SK-N-SH (cell line): ENCODE results near the gene VSIG8. TPM values are rescaled to one million over a fixed set of nuclear protein-coding genes. Genes with fewer than 3 reads are reported as not detected.
"Not testable (repeated sequence)": the region's sequence is repeated elsewhere in the genome, so short reads cannot be mapped to it uniquely, and the experiment has no call there.

Experiments
- CTCF ChIA-PET: fragments of 300-600, 350-600 bp; formaldehyde crosslinking; extraction: SDS; loops from one replicate; lab custom pipeline; 2021; lab: Yijun Ruan, JAX
- POLR2A ChIA-PET: fragments of 350-600 bp; sonication (Branson Sonifier 250); formaldehyde crosslinking; extraction: SDS; loops from one replicate; lab custom pipeline; 2020; ENCODE audit warnings: antibody characterized with exemption, inconsistent platforms; lab: Yijun Ruan, JAX
- DNase-seq: peaks from one replicate; pipeline ENCODE4 v3.0.0; 2012
- H2AFZ ChIP-seq: fragments of 200-600 bp; sonication (generic); 2 replicates; pipeline ENCODE4 v1.8.1; 2016; ENCODE audit warnings: antibody characterized with exemption, mild to moderate bottlenecking, low read depth
- H3F3A ChIP-seq: fragments of 200-600 bp; sonication (generic); replicated peaks from 2 replicates; pipeline ENCODE3; 2016; ENCODE audit warnings: antibody characterized with exemption, mild to moderate bottlenecking; ENCODE audit not compliant: insufficient read depth
- H3K27ac ChIP-seq, 2 experiments: fragments of 200-500 bp in 1 of 2; fragments of 200-600 bp in 1 of 2; sonication (Bioruptor generic) in 1 of 2; sonication (generic), shearing (Covaris generic) in 1 of 2; 2 replicates each; pipeline versions ENCODE4 v1.5.1 to v1.6.1; 2014 to 2016; ENCODE audit warnings: low read depth in 2 of 2, inconsistent platforms in 1 of 2, low read length in 1 of 2, mild to moderate bottlenecking in 1 of 2, mixed read lengths in 1 of 2
- H3K27me3 ChIP-seq: fragments of 200-600 bp; sonication (generic), shearing (Covaris generic); 2 replicates; pipeline ENCODE4 v1.6.1; 2016; ENCODE audit warnings: mixed run types; ENCODE audit not compliant: insufficient read depth
- H3K36me3 ChIP-seq, 2 experiments: fragments of 200-500 bp in 1 of 2; fragments of 200-600 bp in 1 of 2; sonication (Bioruptor generic) in 1 of 2; sonication (generic) in 1 of 2; replicated peaks in 1 of 2; 2 replicates each; pipeline versions ENCODE3 to v1.5.1; 2014 to 2016; ENCODE audit warnings: low read length in 1 of 2, mild to moderate bottlenecking in 1 of 2; ENCODE audit not compliant: insufficient read depth in 2 of 2, control insufficient read depth in 1 of 2
- H3K4me1 ChIP-seq, 2 experiments: fragments of 200-500 bp in 1 of 2; fragments of 200-600 bp in 1 of 2; sonication (Bioruptor generic) in 1 of 2; sonication (generic), shearing (Covaris generic) in 1 of 2; 2 replicates each; pipeline versions ENCODE4 v1.5.1 to v1.6.1; 2014 to 2016; ENCODE audit warnings: low read depth in 1 of 2, low read length in 1 of 2, mixed run types in 1 of 2; ENCODE audit not compliant: insufficient read depth in 2 of 2, control insufficient read depth in 1 of 2
- H3K4me2 ChIP-seq: fragments of 200-600 bp; sonication (generic), shearing (Covaris generic); 2 replicates; pipeline ENCODE4 v1.6.1; 2017; ENCODE audit warnings: mixed run types
- H3K4me3 ChIP-seq, 2 experiments: fragments of 200-500 bp in 1 of 2; fragments of 200-600 bp in 1 of 2; sonication (Bioruptor generic) in 1 of 2; sonication (generic), shearing (Covaris generic) in 1 of 2; 2 replicates each; pipeline versions ENCODE4 v1.5.1 to v1.8.1; 2014 to 2016; ENCODE audit warnings: low read depth in 2 of 2, inconsistent platforms in 1 of 2, low read length in 1 of 2, mild to moderate bottlenecking in 1 of 2, mixed read lengths in 1 of 2, moderate library complexity in 1 of 2
- H3K79me2 ChIP-seq: fragments of 200-600 bp; sonication (generic); 2 replicates; pipeline ENCODE4 v1.8.1; 2017; ENCODE audit warnings: mild to moderate bottlenecking; ENCODE audit not compliant: insufficient read depth
- H3K9ac ChIP-seq: fragments of 200-600 bp; sonication (generic); 2 replicates; pipeline ENCODE4 v1.6.1; 2017; ENCODE audit warnings: mixed run types
- H3K9me2 ChIP-seq: fragments of 200-600 bp; sonication (generic); 2 replicates; pipeline ENCODE4 v1.6.1; 2017; ENCODE audit warnings: mixed run types
- H3K9me3 ChIP-seq: fragments of 200-600 bp; sonication (generic); 2 replicates; pipeline ENCODE4 v1.6.1; 2017; ENCODE audit warnings: mixed run types, mild to moderate bottlenecking, moderate library complexity
- H4K20me1 ChIP-seq: fragments of 200-600 bp; sonication (generic); 2 replicates; pipeline ENCODE4 v1.6.1; 2017; ENCODE audit warnings: mild to moderate bottlenecking, mixed run types; ENCODE audit not compliant: insufficient read depth
- CHD2 ChIP-seq: fragments of 150-350 bp; IDR thresholded peaks from 2 replicates; pipeline ENCODE4 v1.6.1; 2018; ENCODE audit warnings: low read length; ENCODE audit not compliant: partially characterized antibody
- FOSL2 ChIP-seq: IDR thresholded peaks from 2 replicates; pipeline ENCODE4 v1.4.0; 2012; ENCODE audit warnings: low read depth, mild to moderate bottlenecking, moderate library complexity, borderline replicate concordance
- GATA2 ChIP-seq: sonication (generic); formaldehyde crosslinking; IDR thresholded peaks from 2 replicates; pipeline ENCODE4 v1.5.0; 2020; ENCODE audit warnings: mild to moderate bottlenecking, missing genetic modification reagents
- MEF2A ChIP-seq: IDR thresholded peaks from 2 replicates; pipeline ENCODE4 v1.4.0; 2012; ENCODE audit warnings: low read depth, borderline replicate concordance
- RAD21 ChIP-seq: IDR thresholded peaks from 2 replicates; pipeline ENCODE4 v1.6.1; 2012; ENCODE audit warnings: mild to moderate bottlenecking, low read length
- RXRA ChIP-seq: IDR thresholded peaks from 2 replicates; pipeline ENCODE4 v1.4.0; 2012; ENCODE audit warnings: low read depth, mild to moderate bottlenecking, borderline replicate concordance
- TCF12 ChIP-seq: IDR thresholded peaks from 2 replicates; pipeline ENCODE4 v1.4.0; 2012
- ZBTB33 ChIP-seq: IDR thresholded peaks from 2 replicates; pipeline ENCODE4 v1.4.0; 2012; ENCODE audit warnings: low read depth, borderline replicate concordance
- WGBS: methylation state at CpG from one replicate; pipeline ENCODE4 v1.1.6; 2017; ENCODE audit warnings: low lambda C conversion rate; 5-methylcytosine and 5-hydroxymethylcytosine counted together
- polyA plus RNA-seq, 3 experiments: library from polyadenylated mRNA; depleted of rRNA; stranded (reverse); fragments of >200 nt; gene quantifications; 2 replicates each; pipeline ENCODE4 v1.2.3, GENCODE V29; 2012

Gene VSIG8
- polyA plus RNA-seq, 1 of the 3 experiments (the other 2 are of a cell fraction), result not detected

GRCh38 chr1:159906960-159907359, 44.5 kb upstream of the VSIG8 start (continued):
- TF ChIP-seq ZBTB33 (no peak), RXRA (no peak), MEF2A (no peak), GATA2 (CRISPR knock-in tag) (no peak), FOSL2 (no peak), CHD2 (no peak), RAD21 (no peak)

- H3F3A ChIP-seq, H3K79me2 ChIP-seq, H3K4me1 ChIP-seq, H3K4me3 ChIP-seq, H3K27me3 ChIP-seq, H3K9me3 ChIP-seq, H3K36me3 ChIP-seq, H3K9me2 ChIP-seq, H3K9ac ChIP-seq, H2AFZ ChIP-seq, DNase-seq, H4K20me1 ChIP-seq, H3K27ac ChIP-seq, POLR2A ChIA-PET, H3K4me2 ChIP-seq: not testable (repeated sequence)
- WGBS, result 76% methylated on average over 3 of the region's 3 CpGs
- CTCF ChIA-PET, result interaction anchor here (1.3 to 3.3 kb wide), 3 partner anchors 12 to 103 kb away, joined by 3 to 18 read pairs (median 5); no protein-coding TSS in a partner anchor
These were observed 41.6 kb upstream of the VSIG8 start for GRCh38 chr1:159904036-159904435.

- TF ChIP-seq TCF12, result no peak
- H3K9me3 ChIP-seq, result no peaks in the 10 kb centered on the region
- H3K9ac ChIP-seq, result no peak overlapping the region
- no peaks in the 10 kb centered on the region for H4K20me1 ChIP-seq
- no peak for DNase-seq
- no peaks in the 10 kb centered on the region for H3F3A ChIP-seq
- no peaks in the 10 kb centered on the region for H3K4me1 ChIP-seq
- H3K36me3 ChIP-seq, result no peaks in the 10 kb centered on the region
- no peaks in the 10 kb centered on the region for H3K79me2 ChIP-seq
- no peak overlapping the region for H2AFZ ChIP-seq
- WGBS, result 92% methylated on average over 3 of the region's 3 CpGs
- H3K27ac ChIP-seq, result no peak overlapping the region
- H3K4me2 ChIP-seq, result no peak overlapping the region
- no peaks in the 10 kb centered on the region for H3K27me3 ChIP-seq
- ChIA-PET POLR2A (no interaction called here), CTCF (interaction anchor here (1.2 to 1.6 kb wide), 4 partner anchors 11 to 105 kb away, joined by 3 to 8 read pairs (median 5); no protein-coding TSS in a partner anchor)
- H3K4me3 ChIP-seq, result no peak overlapping the region
- H3K9me2 ChIP-seq, result no peaks in the 10 kb centered on the region
These were observed 40.1 kb upstream of the VSIG8 start for GRCh38 chr1:159902541-159902940.
